Measurements from ENCODE around the gene MAP4K5.

DNA sequence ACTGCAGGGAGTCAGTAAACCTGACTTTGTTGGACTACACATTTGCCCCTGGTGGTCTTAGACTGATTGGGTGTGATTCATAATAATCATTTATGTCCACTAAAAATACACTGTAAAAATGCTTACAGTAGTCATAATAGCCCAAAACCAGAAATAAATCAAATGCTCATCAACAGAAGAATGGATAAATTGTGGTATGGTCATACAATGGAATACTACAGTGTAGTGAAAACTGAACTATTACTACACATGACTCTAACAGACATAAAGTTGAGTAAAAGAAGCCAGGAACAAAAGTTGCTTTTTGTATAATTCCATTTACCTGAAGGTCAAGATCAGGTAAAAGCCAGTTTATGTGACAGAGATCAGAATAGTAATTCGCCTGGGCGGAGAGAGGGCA, 78.5 kb downstream of the MAP4K5 start:
- TF ChIP-seq CBX2 (IDR thresholded peaks at IDR 0.05; ENCODE audit: borderline replicate concordance, low read depth) (no peak), RCOR1 (IDR thresholded peaks at IDR 0.05; ENCODE audit: low read depth, low read length) (no peak), KDM1A (IDR thresholded peaks at IDR 0.05; ENCODE audit: low read depth) (no peak), CEBPB (IDR thresholded peaks at IDR 0.05) (no peak), CHD2 (IDR thresholded peaks at IDR 0.05; ENCODE audit: low read length, partially characterized antibody) (no peak), FOSL2 (IDR thresholded peaks at IDR 0.05) (no peak), FOSL2 (CRISPR knock-in tag; IDR thresholded peaks at IDR 0.05) (no peak), POLR2A (IDR thresholded peaks at IDR 0.05; ENCODE audit: low read length) (no peak), POLR2AphosphoS2 (conservative IDR thresholded peaks at IDR 0.05; ENCODE audit: low read length) (no peak), SMC3 (IDR thresholded peaks at IDR 0.05) (no peak), NFE2L2 (conservative IDR thresholded peaks at IDR 0.05; ENCODE audit: low read length) (no peak)
- TF ChIP-seq, protein P1, sequence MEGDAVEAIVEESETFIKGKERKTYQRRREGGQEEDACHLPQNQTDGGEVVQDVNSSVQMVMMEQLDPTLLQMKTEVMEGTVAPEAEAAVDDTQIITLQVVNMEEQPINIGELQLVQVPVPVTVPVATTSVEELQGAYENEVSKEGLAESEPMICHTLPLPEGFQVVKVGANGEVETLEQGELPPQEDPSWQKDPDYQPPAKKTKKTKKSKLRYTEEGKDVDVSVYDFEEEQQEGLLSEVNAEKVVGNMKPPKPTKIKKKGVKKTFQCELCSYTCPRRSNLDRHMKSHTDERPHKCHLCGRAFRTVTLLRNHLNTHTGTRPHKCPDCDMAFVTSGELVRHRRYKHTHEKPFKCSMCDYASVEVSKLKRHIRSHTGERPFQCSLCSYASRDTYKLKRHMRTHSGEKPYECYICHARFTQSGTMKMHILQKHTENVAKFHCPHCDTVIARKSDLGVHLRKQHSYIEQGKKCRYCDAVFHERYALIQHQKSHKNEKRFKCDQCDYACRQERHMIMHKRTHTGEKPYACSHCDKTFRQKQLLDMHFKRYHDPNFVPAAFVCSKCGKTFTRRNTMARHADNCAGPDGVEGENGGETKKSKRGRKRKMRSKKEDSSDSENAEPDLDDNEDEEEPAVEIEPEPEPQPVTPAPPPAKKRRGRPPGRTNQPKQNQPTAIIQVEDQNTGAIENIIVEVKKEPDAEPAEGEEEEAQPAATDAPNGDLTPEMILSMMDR (IDR thresholded peaks at IDR 0.05): no peak
- TF ChIP-seq, protein P2, sequence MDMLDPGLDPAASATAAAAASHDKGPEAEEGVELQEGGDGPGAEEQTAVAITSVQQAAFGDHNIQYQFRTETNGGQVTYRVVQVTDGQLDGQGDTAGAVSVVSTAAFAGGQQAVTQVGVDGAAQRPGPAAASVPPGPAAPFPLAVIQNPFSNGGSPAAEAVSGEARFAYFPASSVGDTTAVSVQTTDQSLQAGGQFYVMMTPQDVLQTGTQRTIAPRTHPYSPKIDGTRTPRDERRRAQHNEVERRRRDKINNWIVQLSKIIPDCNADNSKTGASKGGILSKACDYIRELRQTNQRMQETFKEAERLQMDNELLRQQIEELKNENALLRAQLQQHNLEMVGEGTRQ (IDR thresholded peaks at IDR 0.05): no peak
- TF ChIP-seq, protein P3, sequence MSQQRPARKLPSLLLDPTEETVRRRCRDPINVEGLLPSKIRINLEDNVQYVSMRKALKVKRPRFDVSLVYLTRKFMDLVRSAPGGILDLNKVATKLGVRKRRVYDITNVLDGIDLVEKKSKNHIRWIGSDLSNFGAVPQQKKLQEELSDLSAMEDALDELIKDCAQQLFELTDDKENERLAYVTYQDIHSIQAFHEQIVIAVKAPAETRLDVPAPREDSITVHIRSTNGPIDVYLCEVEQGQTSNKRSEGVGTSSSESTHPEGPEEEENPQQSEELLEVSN (IDR thresholded peaks at IDR 0.05; ENCODE audit: borderline replicate concordance, low read depth): no peak
- TF ChIP-seq, protein P4, sequence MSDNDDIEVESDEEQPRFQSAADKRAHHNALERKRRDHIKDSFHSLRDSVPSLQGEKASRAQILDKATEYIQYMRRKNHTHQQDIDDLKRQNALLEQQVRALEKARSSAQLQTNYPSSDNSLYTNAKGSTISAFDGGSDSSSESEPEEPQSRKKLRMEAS (IDR thresholded peaks at IDR 0.05): no peak

Data from A549 (cell line).